ENCODE data around the gene KDM5A.

- no peak for TF ChIP-seq CTCF (IDR thresholded peaks at IDR 0.05; ENCODE audit: insufficient read depth, low read length, poor library complexity, severe bottlenecking)
- TF ChIP-seq EZH2phosphoT487 (conservative IDR thresholded peaks at IDR 0.05; ENCODE audit: low read length): no peak
Measured at GRCh38 chr12:273382-273781, 115.7 kb downstream of the KDM5A start.

All from SU-DHL-6 (cell line).